BLaER1 (cell line): Measurements from ENCODE around the gene ART5.
"Not testable (repeated sequence)": the region's sequence is repeated elsewhere in the genome, so short reads cannot be mapped to it uniquely, and the experiment has no call there.

Experiments used
- H3K27ac ChIP-seq: shearing (Covaris generic); formaldehyde crosslinking; 2 replicates; pipeline ENCODE4 v1.8.1; 2022
- H3K27me3 ChIP-seq: shearing (Covaris generic); formaldehyde crosslinking; 2 replicates; pipeline ENCODE4 v1.8.1; 2022
- H3K36me3 ChIP-seq: shearing (Covaris generic); formaldehyde crosslinking; 2 replicates; pipeline ENCODE4 v1.8.1; 2022
- H3K4me1 ChIP-seq: shearing (Covaris generic); formaldehyde crosslinking; 2 replicates; pipeline ENCODE4 v1.8.1; 2022
- H3K4me2 ChIP-seq: shearing (Covaris generic); formaldehyde crosslinking; 2 replicates; pipeline ENCODE4 v1.8.1; 2022
- H3K4me3 ChIP-seq: shearing (Covaris generic); formaldehyde crosslinking; 2 replicates; pipeline ENCODE4 v1.8.1; 2022
- H3K9ac ChIP-seq: shearing (Covaris generic); formaldehyde crosslinking; 2 replicates; pipeline ENCODE4 v1.8.1; 2022
- H3K9me3 ChIP-seq: shearing (Covaris generic); formaldehyde crosslinking; 2 replicates; pipeline ENCODE4 v1.8.1; 2022
- H4K20me1 ChIP-seq: shearing (Covaris generic); formaldehyde crosslinking; 2 replicates; pipeline ENCODE4 v1.8.1; 2022
- Cebpa-rat ChIP-seq: shearing (Covaris generic); IDR thresholded peaks from 2 replicates; pipeline ENCODE4 v1.8.1; 2022

ART5 gene

GRCh38 chr11:3611976-3612678, 29.7 kb downstream of the ART5 start:
- Histone ChIP-seq H3K36me3 (no peaks in the 10 kb centered on the region), H3K4me3 (no peak overlapping the region), H3K27me3 (no peaks in the 10 kb centered on the region), H3K4me2 (no peak overlapping the region), H3K9ac (no peak overlapping the region), H3K9me3 (0 out of 2 replicates have a peak, but pooled peaks cover 8% of the 10 kb centered on the region), H3K27ac (no peak overlapping the region), H4K20me1 (no peaks in the 10 kb centered on the region), H3K4me1 (peaks cover 12% of the 10 kb centered on the region)
- TF ChIP-seq Cebpa-rat: no peak

- Histone ChIP-seq H3K9ac (no peak overlapping the region), H3K9me3 (0 out of 2 replicates have a peak, but pooled peaks cover 8% of the 10 kb centered on the region), H3K36me3 (no peaks in the 10 kb centered on the region), H3K27me3 (no peaks in the 10 kb centered on the region), H3K27ac (no peak overlapping the region), H3K4me2 (no peak overlapping the region), H3K4me1 (peaks cover 12% of the 10 kb centered on the region), H4K20me1 (no peaks in the 10 kb centered on the region), H3K4me3 (no peak overlapping the region)
- no peak for TF ChIP-seq Cebpa-rat
These were observed 30.9 kb downstream of the ART5 start for GRCh38 chr11:3610846-3611245.

GRCh38 chr11:3609416-3610265, 32.2 kb downstream of the ART5 start:
- H3K9me3 ChIP-seq: 0 out of 2 replicates have a peak, but pooled peaks cover 8% of the 10 kb centered on the region
- no peak for TF ChIP-seq Cebpa-rat
- H3K9ac ChIP-seq: no peak overlapping the region
- H4K20me1 ChIP-seq: no peaks in the 10 kb centered on the region
- H3K4me3 ChIP-seq: no peak overlapping the region
- no peaks in the 10 kb centered on the region for H3K27me3 ChIP-seq
- no peaks in the 10 kb centered on the region for H3K36me3 ChIP-seq
- peaks cover 6% of the 10 kb centered on the region for H3K4me1 ChIP-seq
- H3K27ac ChIP-seq: no peak overlapping the region
- H3K4me2 ChIP-seq: no peak overlapping the region

GRCh38 chr11:3605771-3606203, 36.0 kb downstream of the ART5 start:
- Histone ChIP-seq H3K27me3 (no peaks in the 10 kb centered on the region), H3K9me3 (no peaks in the 10 kb centered on the region), H3K4me3 (no peak overlapping the region), H3K9ac (no peak overlapping the region), H4K20me1 (no peaks in the 10 kb centered on the region), H3K4me2 (no peak overlapping the region), H3K36me3 (no peaks in the 10 kb centered on the region), H3K4me1 (peaks cover 5% of the 10 kb centered on the region; the same call in 1 of the 2 replicates), H3K27ac (no peak overlapping the region)
- TF ChIP-seq Cebpa-rat: no peak

- Histone ChIP-seq H3K4me1 (peaks cover 5% of the 10 kb centered on the region; the same call in 1 of the 2 replicates), H3K27me3 (no peaks in the 10 kb centered on the region), H3K27ac (no peak overlapping the region), H3K4me3 (no peak overlapping the region), H3K36me3 (no peaks in the 10 kb centered on the region), H3K9ac (no peak overlapping the region), H3K9me3 (no peaks in the 10 kb centered on the region), H3K4me2 (no peak overlapping the region), H4K20me1 (no peaks in the 10 kb centered on the region)
- TF ChIP-seq Cebpa-rat: no peak
These were observed 36.5 kb downstream of the ART5 start for GRCh38 chr11:3605283-3605662.

GRCh38 chr11:3604167-3604566, 37.6 kb downstream of the ART5 start:
- no peak for TF ChIP-seq Cebpa-rat
- Histone ChIP-seq H3K9ac (no peak overlapping the region), H4K20me1 (no peaks in the 10 kb centered on the region), H3K27me3 (no peaks in the 10 kb centered on the region), H3K27ac (no peak overlapping the region), H3K36me3 (no peaks in the 10 kb centered on the region), H3K4me3 (no peak overlapping the region), H3K9me3 (no peaks in the 10 kb centered on the region), H3K4me1 (peaks cover 5% of the 10 kb centered on the region; the same call in 1 of the 2 replicates), H3K4me2 (no peak overlapping the region)

- not testable (repeated sequence) for H3K9ac ChIP-seq, H3K27me3 ChIP-seq, H3K9me3 ChIP-seq, H3K27ac ChIP-seq, H3K4me1 ChIP-seq, H3K36me3 ChIP-seq, H3K4me2 ChIP-seq, H4K20me1 ChIP-seq, H3K4me3 ChIP-seq
These were observed 41.6 kb downstream of the ART5 start for GRCh38 chr11:3600201-3600600.

- H3K4me1 ChIP-seq, H3K4me2 ChIP-seq, H3K36me3 ChIP-seq, H3K27me3 ChIP-seq, H3K4me3 ChIP-seq, H3K9ac ChIP-seq, H3K27ac ChIP-seq, H4K20me1 ChIP-seq, H3K9me3 ChIP-seq: not testable (repeated sequence)
These were observed 44.0 kb downstream of the ART5 start for GRCh38 chr11:3597743-3598142.

GRCh38 chr11:3591326-3591725, 50.5 kb downstream of the ART5 start:
- not testable (repeated sequence) for H3K9ac ChIP-seq, H3K4me2 ChIP-seq, H3K9me3 ChIP-seq, H3K4me3 ChIP-seq, H3K36me3 ChIP-seq, H3K27me3 ChIP-seq, H3K4me1 ChIP-seq, H3K27ac ChIP-seq, H4K20me1 ChIP-seq

- H4K20me1 ChIP-seq, H3K4me1 ChIP-seq, H3K36me3 ChIP-seq, H3K27me3 ChIP-seq, H3K4me3 ChIP-seq, H3K27ac ChIP-seq, H3K9ac ChIP-seq, H3K9me3 ChIP-seq, H3K4me2 ChIP-seq: not testable (repeated sequence)
These were observed 51.6 kb downstream of the ART5 start for GRCh38 chr11:3590193-3590592.

- H3K36me3 ChIP-seq, H3K9me3 ChIP-seq, H3K4me1 ChIP-seq, H3K4me2 ChIP-seq, H3K27me3 ChIP-seq, H4K20me1 ChIP-seq, H3K4me3 ChIP-seq, H3K27ac ChIP-seq, H3K9ac ChIP-seq: not testable (repeated sequence)
These were observed 53.0 kb downstream of the ART5 start for GRCh38 chr11:3588776-3589175.
